Astrocyte (in vitro differentiated cells and primary cell): Measurements from ENCODE around the gene PSRC1.
"Not testable (repeated sequence)": the region's sequence is repeated elsewhere in the genome, so short reads cannot be mapped to it uniquely, and the experiment has no call there.

Source experiments
- CTCF ChIP-seq: IDR thresholded peaks from 2 replicates; pipeline ENCODE4 v1.5.1; 2011; ENCODE audit warnings: low read depth, mild to moderate bottlenecking, inconsistent platforms, low read length, moderate library complexity; ENCODE audit not compliant: insufficient read depth
- EZH2 ChIP-seq: IDR thresholded peaks from 2 replicates; pipeline ENCODE4 v1.6.1; 2012; ENCODE audit warnings: mild to moderate bottlenecking, low read length, inconsistent platforms; ENCODE audit not compliant: insufficient read depth

DNA sequence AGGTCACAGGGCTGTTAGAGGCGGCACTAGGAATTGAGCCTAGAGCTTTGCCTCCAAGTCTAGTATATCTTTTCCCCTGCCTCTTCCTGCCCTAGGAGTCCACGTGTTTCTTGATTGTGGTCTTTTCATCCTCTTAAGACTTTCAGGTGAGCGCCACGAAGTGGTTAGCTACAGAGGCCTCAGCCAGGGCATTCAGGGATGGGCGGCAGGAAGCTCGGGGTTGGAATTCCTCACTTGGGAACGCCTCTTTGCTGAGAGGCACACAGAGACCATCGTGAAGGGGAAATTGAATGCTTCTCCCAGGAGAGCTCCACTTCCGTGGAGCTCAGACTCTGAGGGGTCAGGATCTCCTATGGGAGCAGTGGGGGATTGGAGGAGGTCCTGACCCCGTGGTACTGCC is 23.0 kb upstream of the PSRC1 start:
- not testable (repeated sequence) for TF ChIP-seq CTCF, EZH2
